K562 (cell line): ENCODE data around the gene NRXN3. TPM values are rescaled to one million over a fixed set of nuclear protein-coding genes. Genes with fewer than 3 reads are reported as not detected.

Experiments
- ATAC-seq: fragments of 200-7000 bp; cut with Tn5 transposase; 3 replicates; pipeline ENCODE4 v1.9.1; 2020; ENCODE audit warnings: moderate library complexity
- BruUV-seq: library from RNA; stranded (reverse); fragments of 400-500 nt; replicated peaks from 2 replicates; lab custom pipeline; 2021; lab: Mats Ljungman, UMichigan
- CTCF ChIA-PET: fragments of 300-600 bp; formaldehyde crosslinking; extraction: SDS; loops from one replicate; lab custom pipeline; 2021; ENCODE audit warnings: low intra/inter-chr PET ratio; lab: Yijun Ruan, JAX
- POLR2A ChIA-PET: fragments of 300-600, 350-650 bp; sonication (Branson Sonifier 250); formaldehyde crosslinking; extraction: SDS; loops from one replicate; lab custom pipeline; 2021; ENCODE audit warnings: antibody characterized with exemption, inconsistent platforms; lab: Yijun Ruan, JAX
- DNase-seq, 4 experiments: peaks; one replicate each; pipeline versions ENCODE4 v3.0.0 to v3.0.0-alpha.2; 2011 to 2018; ENCODE audit warnings: low spot score in 3 of 4, mixed read lengths in 3 of 4; ENCODE audit errors: extremely low read depth in 1 of 4
- FAIRE-seq: peaks from 2 replicates; lab custom pipeline; 2011; peaks lifted over from hg19 to GRCh38; lab: Jason Lieb, UNC
- H2AFZ ChIP-seq: 2 replicates; pipeline ENCODE4 v1.6.0; 2011; ENCODE audit warnings: low read depth, low read length, control low read depth, inconsistent platforms
- H3K27ac ChIP-seq: fragments of 200-600 bp; 3 replicates; pipeline ENCODE4 v1.8.0; 2011; ENCODE audit warnings: low read depth, mild to moderate bottlenecking, control low read depth, inconsistent platforms, low read length, moderate library complexity, mixed read lengths; ENCODE audit errors: extremely low read depth
- H3K27me3 ChIP-seq, 2 experiments: fragments of 300-600 bp in 1 of 2; 2 replicates in 1 of 2; 3 replicates in 1 of 2; pipeline versions ENCODE4 v1.6.0 to v1.8.0; 2011; ENCODE audit warnings: inconsistent platforms in 2 of 2, low read length in 2 of 2, mild to moderate bottlenecking in 1 of 2, mixed read lengths in 1 of 2, moderate library complexity in 1 of 2; ENCODE audit not compliant: control insufficient read depth in 2 of 2, insufficient read depth in 2 of 2
- H3K36me3 ChIP-seq: fragments of 300-600 bp; 3 replicates; pipeline ENCODE4 v1.8.0; 2011; ENCODE audit warnings: mild to moderate bottlenecking, low read length, inconsistent platforms; ENCODE audit not compliant: control insufficient read depth, insufficient read depth
- H3K4me1 ChIP-seq, 2 experiments: fragments of 200-600 bp in 1 of 2; replicated peaks in 1 of 2; 2 replicates in 1 of 2; 3 replicates in 1 of 2; pipeline versions ENCODE4 v1.5.1 to v1.8.0; 2011; ENCODE audit warnings: inconsistent platforms in 2 of 2, low read length in 2 of 2, mild to moderate bottlenecking in 1 of 2, mixed read lengths in 1 of 2, moderate library complexity in 1 of 2; ENCODE audit not compliant: control insufficient read depth in 2 of 2, insufficient read depth in 2 of 2
- H3K4me2 ChIP-seq: 2 replicates; pipeline ENCODE4 v1.6.1; 2011; ENCODE audit warnings: low read length, control low read depth, inconsistent platforms, mixed read lengths; ENCODE audit not compliant: insufficient read depth
- H3K4me3 ChIP-seq: fragments of 200-600 bp; sonication (generic), shearing (Covaris generic); 2 replicates; pipeline ENCODE4 v1.5.1; 2016; ENCODE audit warnings: control low read depth, inconsistent platforms
- H3K79me2 ChIP-seq: fragments of 200-600 bp; 3 replicates; pipeline ENCODE4 v1.8.0; 2011; ENCODE audit warnings: low read length, inconsistent platforms; ENCODE audit not compliant: control insufficient read depth, insufficient read depth
- H3K9ac ChIP-seq, 2 experiments: 2 replicates each; pipeline versions ENCODE4 v1.6.0 to v1.6.1; 2011; ENCODE audit warnings: low read depth in 2 of 2, low read length in 2 of 2, control low read depth in 1 of 2, inconsistent platforms in 1 of 2, mild to moderate bottlenecking in 1 of 2, mixed read lengths in 1 of 2; ENCODE audit not compliant: insufficient read depth in 1 of 2
- H3K9me1 ChIP-seq: one replicate; pipeline ENCODE4 v1.6.0; 2011; ENCODE audit warnings: inconsistent platforms, mild to moderate bottlenecking, low read length, moderate library complexity; ENCODE audit not compliant: control insufficient read depth, insufficient read depth
- H3K9me3 ChIP-seq: replicated peaks from 2 replicates; pipeline ENCODE4 v1.5.1; 2011; ENCODE audit warnings: low read depth, low read length, inconsistent platforms; ENCODE audit not compliant: control insufficient read depth, insufficient read depth
- H4K20me1 ChIP-seq: replicated peaks from 2 replicates; pipeline ENCODE4 v1.6.1; 2011; ENCODE audit warnings: low read length, inconsistent platforms, mixed read lengths; ENCODE audit not compliant: control insufficient read depth, insufficient read depth
- ATF4 ChIP-seq: fragments of 450-650 bp; formaldehyde crosslinking; IDR thresholded peaks from 2 replicates; pipeline ENCODE4 v1.4.0; 2022; ENCODE audit warnings: mild to moderate bottlenecking, moderate library complexity
- CLOCK ChIP-seq: fragments of 250-450 bp; sonication (Bioruptor Pico); IDR thresholded peaks from 2 replicates; pipeline ENCODE4 v1.4.0; 2020; ENCODE audit warnings: mild to moderate bottlenecking, moderate library complexity, borderline replicate concordance
- CTCFL ChIP-seq: IDR thresholded peaks from 2 replicates; pipeline ENCODE4 v1.6.1; 2011; ENCODE audit warnings: borderline replicate concordance, low read depth, mild to moderate bottlenecking, moderate library complexity, low read length; ENCODE audit not compliant: insufficient read depth, poor library complexity, severe bottlenecking
- NRF1 ChIP-seq, 2 experiments: fragments of 450-650 bp; IDR thresholded peaks in 1 of 2; conservative IDR thresholded peaks in 1 of 2; 2 replicates each; pipeline ENCODE4 v1.6.1; 2014; ENCODE audit warnings: mild to moderate bottlenecking in 2 of 2
- YBX1 ChIP-seq: fragments of 450-650 bp; IDR thresholded peaks from 2 replicates; pipeline ENCODE4 v1.7.1; 2016; ENCODE audit warnings: mild to moderate bottlenecking
- ZNF24 ChIP-seq: fragments of 450-650 bp; IDR thresholded peaks from 2 replicates; pipeline ENCODE4 v1.6.1; 2016
- ZNF695 ChIP-seq: fragments of 450-650 bp; formaldehyde crosslinking; IDR thresholded peaks from 2 replicates; pipeline ENCODE4 v1.4.0; 2020; ENCODE audit warnings: mild to moderate bottlenecking, moderate library complexity
- ZNF717 ChIP-seq: fragments of 250-450 bp; sonication (Bioruptor Pico); IDR thresholded peaks from 2 replicates; pipeline ENCODE4 v1.5.0; 2021
- WGBS: fragments of 100-300 bp; shearing (Covaris generic); methylation state at CpG from one replicate; pipeline ENCODE4 v1.1.6; 2016; ENCODE audit warnings: low coverage, mixed read lengths; ENCODE audit not compliant: insufficient coverage; ENCODE audit errors: missing lambda C conversion rate; 5-methylcytosine and 5-hydroxymethylcytosine counted together
- in situ Hi-C: fragments of 300-500 bp; cut with MboI; formaldehyde crosslinking; loops from 4 replicates; pipeline ENCODE4 v1.15.0; 2018; ENCODE audit warnings: inconsistent platforms, mixed read lengths
- intact Hi-C: fragments of 100-400 bp; cut with micrococcal nuclease; formaldehyde crosslinking; loops from 2 replicates; pipeline ENCODE4 v1.14.2; 2022
- polyA plus RNA-seq, 8 experiments: library from polyadenylated mRNA; depleted of rRNA in 4 of 8; stranded (reverse) in 5 of 8; unstranded in 3 of 8; fragments of >200 nt; fragmentation: Nextera tagmentation in 2 of 8; fragmentation: Illumina TruSeq in 1 of 8; extraction: Ambion mirVana in 2 of 8; extraction: Trizol in 1 of 8; gene quantifications; 2 replicates each; pipeline versions ENCODE4 v1.2.1 to v1.2.3, GENCODE V29; 2011 to 2014; ENCODE audit warnings: inconsistent platforms in 1 of 8, missing spikeins in 1 of 8
- total RNA-seq, 7 experiments: library from RNA; depleted of rRNA in 6 of 7; stranded (reverse); fragments of >200 nt in 6 of 7; fragmentation: Illumina TruSeq in 2 of 7; extraction: Trizol in 2 of 7; gene quantifications; 2 replicates each; pipeline versions ENCODE4 v1.2.1 to v1.2.3, GENCODE V29; 2011 to 2021; ENCODE audit warnings: low replicate concordance in 1 of 7
- TF ChIP-seq, protein P1 (sequence below): sonication (generic); formaldehyde crosslinking; IDR thresholded peaks from 2 replicates; pipeline ENCODE4 v1.8.0; 2022; ENCODE audit warnings: mild to moderate bottlenecking, missing genetic modification reagents

The NRXN3 gene
- total and polyA plus RNA-seq, 9 of the 15 experiments (the other 6 are each of a cell fraction or from before 2014, with no cell fraction given): 0.09 TPM; not detected in 8

GRCh38 chr14:78414172-78414571 lies 244.0 kb downstream of the NRXN3 start:
- no peak overlapping the region for H3K4me2 ChIP-seq
- no peaks in the 10 kb centered on the region for H3K9me1 ChIP-seq
- H3K4me3 ChIP-seq: no peak overlapping the region
- no peak for DNase-seq
- H4K20me1 ChIP-seq: no peaks in the 10 kb centered on the region
- ATAC-seq: no peak
- TF ChIP-seq, protein P1, sequence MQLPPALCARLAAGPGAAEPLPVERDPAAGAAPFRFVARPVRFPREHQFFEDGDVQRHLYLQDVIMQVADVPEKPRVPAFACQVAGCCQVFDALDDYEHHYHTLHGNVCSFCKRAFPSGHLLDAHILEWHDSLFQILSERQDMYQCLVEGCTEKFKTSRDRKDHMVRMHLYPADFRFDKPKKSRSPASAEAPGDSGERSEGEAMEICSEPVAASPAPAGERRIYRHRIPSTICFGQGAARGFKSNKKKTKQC (CRISPR knock-in tag): no peak
- TF ChIP-seq ZNF717 (CRISPR knock-in tag): no peak
- TF ChIP-seq, all 486 proteins: peak for 0
- ChIA-PET CTCF (no interaction called here), POLR2A (no interaction called here)
- no TSS peak for BruUV-seq
- 0% methylated on average over 3 of the region's 3 CpGs for WGBS
- Histone ChIP-seq H3K4me1 (no peaks in the 10 kb centered on the region), H3K79me2 (no peaks in the 10 kb centered on the region), H3K27ac (no peak overlapping the region), H3K36me3 (no peaks in the 10 kb centered on the region), H2AFZ (no peak overlapping the region), H3K27me3 (no peaks in the 10 kb centered on the region), H3K9ac (no peak overlapping the region), H3K9me3 (no peaks in the 10 kb centered on the region)
- intact Hi-C loops (no loop called here), in situ Hi-C loops (no loop called here)
- no peak for FAIRE-seq

- in situ Hi-C loops (no loop called here), intact Hi-C loops (no loop called here)
- Histone ChIP-seq H2AFZ (no peak overlapping the region), H3K4me3 (no peak overlapping the region), H3K9me1 (no peaks in the 10 kb centered on the region), H3K27ac (no peak overlapping the region), H3K79me2 (no peaks in the 10 kb centered on the region), H3K4me1 (no peaks in the 10 kb centered on the region), H4K20me1 (no peaks in the 10 kb centered on the region), H3K9ac (no peak overlapping the region), H3K27me3 (no peaks in the 10 kb centered on the region), H3K36me3 (no peaks in the 10 kb centered on the region), H3K4me2 (no peak overlapping the region), H3K9me3 (no peaks in the 10 kb centered on the region)
- no peak for ATAC-seq
- WGBS: 0% methylated on average over 2 of the region's 3 CpGs
- FAIRE-seq: no peak
- POLR2A ChIA-PET: interaction anchor here (0.7 kb wide), 1 partner anchor 234 kb away, joined by 3 read pairs; no protein-coding TSS in a partner anchor
- DNase-seq: no peak
- BruUV-seq: no TSS peak
- CTCF ChIA-PET: no interaction called here
- TF ChIP-seq YBX1 (no peak), CLOCK (CRISPR knock-in tag) (no peak), ZNF695 (no peak), ATF4 (CRISPR knock-in tag) (no peak), CTCFL (no peak), NRF1 (conservative IDR thresholded peaks at IDR 0.05 in 1 of 2, IDR thresholded peaks at IDR 0.05 in 1 of 2) (no peak), ZNF24 (no peak)
These were observed 247.4 kb downstream of the NRXN3 start for GRCh38 chr14:78417532-78417931.
